ENCODE data around the gene GATA5. TPM values are rescaled to one million over a fixed set of nuclear protein-coding genes. Genes with fewer than 3 reads are reported as not detected.

The GATA5 gene
- total RNA-seq, 1 experiment from 2014 or later = 0.18 TPM

- intact Hi-C loops (cut with micrococcal nuclease) = loop anchor here (5.0 kb wide), 1 partner anchor 193 kb away; the partner anchor contains the start of gene ADRM1
- no peak overlapping the region for H2AFZ ChIP-seq (ENCODE audit: low read length)
- H3K9me2 ChIP-seq (replicated peaks; ENCODE audit: low read length) = no peaks in the 10 kb centered on the region
These were observed 19.4 kb upstream of the GATA5 start for GRCh38 chr20:62494980-62495748.

GRCh38 chr20:62494537-62494936, 18.7 kb upstream of the GATA5 start:
- H3K9ac ChIP-seq (ENCODE audit: low read length) = no peak overlapping the region
- ATAC-seq (no peak), DNase-seq (no peak)
- TF ChIP-seq CTCF (conservative IDR thresholded peaks at IDR 0.05; ENCODE audit: low read depth, low read length) (no peak), EZH2 (IDR thresholded peaks at IDR 0.05; ENCODE audit: low read length, unreplicated experiment) (no peak), EZH2phosphoT487 (IDR thresholded peaks at IDR 0.05; ENCODE audit: borderline replicate concordance, low read length) (no peak)
- ChIA-PET CTCF (no interaction called here), POLR2A (ENCODE audit: unreplicated experiment) (no interaction called here)
- no peaks in the 10 kb centered on the region for H3K9me2 ChIP-seq (replicated peaks; ENCODE audit: low read length)
- no peak overlapping the region for H2AFZ ChIP-seq (ENCODE audit: low read length)
- H3K79me2 ChIP-seq (ENCODE audit: low read length) = no peaks in the 10 kb centered on the region
- H3F3A ChIP-seq (ENCODE audit: low read length, unreplicated experiment) = no peaks in the 10 kb centered on the region
- no peak overlapping the region for H3K27ac ChIP-seq (ENCODE audit: low read length)
- intact Hi-C loops (cut with micrococcal nuclease) = no loop called here
- H3K4me2 ChIP-seq (ENCODE audit: low read length) = no peak overlapping the region
- H4K20me1 ChIP-seq (ENCODE audit: low read length) = no peaks in the 10 kb centered on the region
- BruUV-seq (replicated peaks) = no TSS peak
- no peaks in the 10 kb centered on the region for H3K36me3 ChIP-seq (ENCODE audit: low read depth, low read length)
- H3K27me3 ChIP-seq (ENCODE audit: low read length) = no peaks in the 10 kb centered on the region
- no peak overlapping the region for H3K4me3 ChIP-seq (ENCODE audit: low read length)
- peaks cover 12% of the 10 kb centered on the region for H3K4me1 ChIP-seq (ENCODE audit: insufficient read depth, low read length)
- H3K9me3 ChIP-seq (ENCODE audit: low read length) = no peaks in the 10 kb centered on the region

More at GRCh38 chr20:62494980-62495748, 19.4 kb upstream of the GATA5 start:
- no peak overlapping the region for H3K9ac ChIP-seq (ENCODE audit: low read length)
- no peak overlapping the region for H3K27ac ChIP-seq (ENCODE audit: low read length)
- ATAC-seq = no peak
- H3K79me2 ChIP-seq (ENCODE audit: low read length) = no peaks in the 10 kb centered on the region
- H3K27me3 ChIP-seq (ENCODE audit: low read length) = no peaks in the 10 kb centered on the region
- no TSS peak for BruUV-seq (replicated peaks)
- no peaks in the 10 kb centered on the region for H3F3A ChIP-seq (ENCODE audit: low read length, unreplicated experiment)
- no peaks in the 10 kb centered on the region for H3K36me3 ChIP-seq (ENCODE audit: low read depth, low read length)
- DNase-seq = no peak
- no peaks in the 10 kb centered on the region for H3K9me3 ChIP-seq (ENCODE audit: low read length)
- POLR2A ChIA-PET (ENCODE audit: unreplicated experiment) = no interaction called here
- H3K4me2 ChIP-seq (ENCODE audit: low read length) = no peak overlapping the region
- TF ChIP-seq CTCF (conservative IDR thresholded peaks at IDR 0.05; ENCODE audit: low read depth, low read length) (no peak), EZH2 (IDR thresholded peaks at IDR 0.05; ENCODE audit: low read length, unreplicated experiment) (no peak), EZH2phosphoT487 (IDR thresholded peaks at IDR 0.05; ENCODE audit: borderline replicate concordance, low read length) (no peak)
- no peak overlapping the region for H3K4me3 ChIP-seq (ENCODE audit: low read length)
- no peaks in the 10 kb centered on the region for H4K20me1 ChIP-seq (ENCODE audit: low read length)
- CTCF ChIA-PET = interaction anchor here (0.6 kb wide), 1 partner anchor 85 kb away, joined by 3 read pairs; no protein-coding TSS in a partner anchor
- H3K4me1 ChIP-seq (ENCODE audit: insufficient read depth, low read length) = peaks cover 9% of the 10 kb centered on the region

GRCh38 chr20:62493886-62494285, 18.1 kb upstream of the GATA5 start:
- Histone ChIP-seq H3K4me2 (ENCODE audit: low read length) (no peak overlapping the region), H3F3A (ENCODE audit: low read length, unreplicated experiment) (no peaks in the 10 kb centered on the region), H3K9me2 (replicated peaks; ENCODE audit: low read length) (no peaks in the 10 kb centered on the region), H3K9me3 (ENCODE audit: low read length) (no peaks in the 10 kb centered on the region), H3K4me1 (ENCODE audit: insufficient read depth, low read length) (peaks cover 18% of the 10 kb centered on the region), H3K4me3 (ENCODE audit: low read length) (no peak overlapping the region), H3K79me2 (ENCODE audit: low read length) (no peaks in the 10 kb centered on the region), H3K27ac (ENCODE audit: low read length) (no peak overlapping the region), H3K9ac (ENCODE audit: low read length) (no peak overlapping the region), H2AFZ (ENCODE audit: low read length) (no peak overlapping the region), H4K20me1 (ENCODE audit: low read length) (no peaks in the 10 kb centered on the region), H3K27me3 (ENCODE audit: low read length) (no peaks in the 10 kb centered on the region), H3K36me3 (ENCODE audit: low read depth, low read length) (no peaks in the 10 kb centered on the region)
- ChIA-PET POLR2A (ENCODE audit: unreplicated experiment) (no interaction called here), CTCF (no interaction called here)
- BruUV-seq (replicated peaks) = no TSS peak
- DNase-seq = no peak
- intact Hi-C loops (cut with micrococcal nuclease) = no loop called here
- no peak for ATAC-seq
- no peak for TF ChIP-seq CTCF (conservative IDR thresholded peaks at IDR 0.05; ENCODE audit: low read depth, low read length)
- no peak for TF ChIP-seq EZH2 (IDR thresholded peaks at IDR 0.05; ENCODE audit: low read length, unreplicated experiment)
- no peak for TF ChIP-seq EZH2phosphoT487 (IDR thresholded peaks at IDR 0.05; ENCODE audit: borderline replicate concordance, low read length)
